NOMO-1 treated with DMSO at 0.1 percent for 48 hours (cell line): Measurements from ENCODE around the gene PCCA.
"Not testable (repeated sequence)": the region's sequence is repeated elsewhere in the genome, so short reads cannot be mapped to it uniquely, and the experiment has no call there.

Experiments
- DNase-seq: peaks from one replicate; lab custom pipeline; 2025; ENCODE audit not compliant: unreplicated experiment; lab: John Stamatoyannopoulos, UW

The PCCA gene

GRCh38 chr13:100234524-100235136 is 145.7 kb downstream of the PCCA start:
- DNase-seq: peak; percentile 13

GRCh38 chr13:100235311-100235901 is 146.5 kb downstream of the PCCA start:
- DNase-seq: peak; percentile 68

GRCh38 chr13:100240109-100240779 is 151.4 kb downstream of the PCCA start:
- no peak for DNase-seq

GRCh38 chr13:100244431-100244830 is 155.5 kb downstream of the PCCA start:
- DNase-seq: no peak

GRCh38 chr13:100245104-100245503 is 156.2 kb downstream of the PCCA start:
- no peak for DNase-seq

GRCh38 chr13:100247937-100248336 is 159.0 kb downstream of the PCCA start:
- DNase-seq: no peak

- no peak for DNase-seq
Measured at GRCh38 chr13:100254002-100254401, 165.1 kb downstream of the PCCA start.

GRCh38 chr13:100262404-100262803 is 173.5 kb downstream of the PCCA start:
- no peak for DNase-seq

GRCh38 chr13:100266026-100266425 is 177.1 kb downstream of the PCCA start:
- DNase-seq: no peak

- DNase-seq: no peak
Measured at GRCh38 chr13:100269837-100270236, 180.9 kb downstream of the PCCA start.

GRCh38 chr13:100273138-100273537 is 184.2 kb downstream of the PCCA start:
- no peak for DNase-seq

GRCh38 chr13:100273552-100273951 is 184.7 kb downstream of the PCCA start:
- peak; percentile 2 for DNase-seq

GRCh38 chr13:100274942-100275506 is 186.1 kb downstream of the PCCA start:
- DNase-seq: no peak

- DNase-seq: no peak
Measured at GRCh38 chr13:100275746-100276145, 186.9 kb downstream of the PCCA start.

GRCh38 chr13:100280681-100281080 is 191.8 kb downstream of the PCCA start:
- DNase-seq: no peak

- not testable (repeated sequence) for DNase-seq
Measured at GRCh38 chr13:100282306-100282705, 193.4 kb downstream of the PCCA start.

- peak; percentile 22 for DNase-seq
Measured at GRCh38 chr13:100290165-100290801, 201.4 kb downstream of the PCCA start.

- no peak for DNase-seq
Measured at GRCh38 chr13:100291624-100292023, 202.7 kb downstream of the PCCA start.

- DNase-seq: no peak
Measured at GRCh38 chr13:100297413-100297812, 208.5 kb downstream of the PCCA start.

- DNase-seq: no peak
Measured at GRCh38 chr13:100298116-100298681, 209.3 kb downstream of the PCCA start.

- no peak for DNase-seq
Measured at GRCh38 chr13:100298691-100299090, 209.8 kb downstream of the PCCA start.
